Parathyroid adenoma (tissue), 2 donors: ENCODE measurements around the gene SIPA1L2.
A peak's percentile ranks its signal among the peaks of the same experiment; 100 is the strongest.

Source experiments
- H2AFZ ChIP-seq: fragments of 300-600 bp; sonication (generic); one replicate; pipeline ENCODE4 v1.7.0; 2017; ENCODE audit warnings: antibody characterized with exemption, mild to moderate bottlenecking
- H3K27ac ChIP-seq: fragments of 300-600 bp; sonication (generic); one replicate; pipeline ENCODE4 v1.7.0; 2017
- H3K27me3 ChIP-seq: fragments of 300-600 bp; sonication (generic); one replicate; pipeline ENCODE4 v1.7.0; 2017; ENCODE audit warnings: low read length; ENCODE audit not compliant: control insufficient read depth, insufficient read depth
- H3K36me3 ChIP-seq: fragments of 300-600 bp; sonication (generic); one replicate; pipeline ENCODE4 v1.7.0; 2017; ENCODE audit warnings: low read length; ENCODE audit not compliant: control insufficient read depth, insufficient read depth
- H3K4me1 ChIP-seq: fragments of 300-600 bp; sonication (generic); one replicate; pipeline ENCODE4 v1.7.0; 2017; ENCODE audit warnings: control low read depth
- H3K4me2 ChIP-seq: fragments of 300-600 bp; sonication (generic); one replicate; pipeline ENCODE4 v1.7.0; 2017; ENCODE audit warnings: low read length
- H3K4me3 ChIP-seq: fragments of 300-600 bp; sonication (generic); one replicate; pipeline ENCODE4 v1.7.0; 2017; ENCODE audit warnings: low read depth, low read length
- H3K79me2 ChIP-seq: fragments of 300-600 bp; sonication (generic); one replicate; pipeline ENCODE4 v1.7.0; 2017; ENCODE audit warnings: control low read depth
- H3K9ac ChIP-seq: fragments of 300-600 bp; sonication (generic); one replicate; pipeline ENCODE4 v1.7.0; 2017; ENCODE audit warnings: mild to moderate bottlenecking
- H3K9me3 ChIP-seq: fragments of 300-600 bp; sonication (generic); one replicate; pipeline ENCODE4 v1.7.0; 2017; ENCODE audit warnings: low read length; ENCODE audit not compliant: control insufficient read depth
- TF ChIP-seq, protein P1 (sequence below): fragments of 300-600 bp; sonication (generic); IDR thresholded peaks from one replicate; pipeline ENCODE4 v1.7.0; 2017; ENCODE audit warnings: antibody characterized with exemption, mild to moderate bottlenecking
- donor health status: primary hyperparathyroidism.

SIPA1L2 gene

DNA sequence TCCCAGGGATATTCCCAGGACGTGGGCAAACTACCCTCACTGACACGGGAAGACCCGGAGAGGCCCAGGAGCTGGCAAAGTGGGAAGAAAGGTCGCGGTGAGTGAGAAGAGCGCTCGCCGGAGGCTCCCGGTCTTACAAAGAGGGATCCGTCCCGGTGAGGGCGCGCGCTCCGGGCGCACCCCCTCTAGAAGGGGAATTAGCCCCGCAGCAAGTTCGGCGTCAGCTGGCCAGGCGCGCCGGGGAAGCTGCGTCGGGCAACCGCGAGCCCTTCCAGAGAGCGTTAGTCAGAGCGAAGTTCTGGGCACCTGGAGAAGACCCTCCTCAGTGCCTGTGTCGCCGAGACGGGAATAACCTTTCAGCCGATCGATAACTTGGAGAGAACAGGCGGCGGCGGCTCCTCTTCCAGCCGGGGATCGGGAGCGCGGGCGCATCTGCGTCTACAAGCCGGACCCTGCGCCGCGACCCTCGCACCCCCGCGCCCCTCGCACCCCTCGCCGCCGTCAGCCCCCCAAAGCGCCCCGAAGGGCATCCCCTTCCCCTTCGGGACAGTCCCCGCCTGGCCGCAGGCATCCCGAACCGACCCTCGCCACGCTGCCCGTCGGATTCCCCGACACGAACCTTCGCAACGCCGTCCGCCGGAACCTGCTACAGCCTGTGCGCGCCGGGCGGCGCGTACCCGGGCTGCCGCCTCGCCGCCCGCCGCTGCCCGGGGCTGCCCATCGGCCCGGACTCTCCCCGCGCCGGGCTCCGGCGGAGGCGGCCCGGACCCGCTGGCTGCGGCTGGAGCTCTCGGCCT is 485 bp downstream of the SIPA1L2 start:
- Histone ChIP-seq H3K4me3 (peak overlapping the region; percentile 7), H3K4me1 (peaks cover 4% of the 10 kb centered on the region), H3K36me3 (no peaks in the 10 kb centered on the region), H3K9ac (no peak overlapping the region), H3K4me2 (peak overlapping the region; percentile 73), H3K79me2 (no peaks in the 10 kb centered on the region), H2AFZ (peak overlapping the region; percentile 74), H3K9me3 (no peaks in the 10 kb centered on the region), H3K27me3 (no peaks in the 10 kb centered on the region), H3K27ac (no peak overlapping the region)
- TF ChIP-seq, protein P1, sequence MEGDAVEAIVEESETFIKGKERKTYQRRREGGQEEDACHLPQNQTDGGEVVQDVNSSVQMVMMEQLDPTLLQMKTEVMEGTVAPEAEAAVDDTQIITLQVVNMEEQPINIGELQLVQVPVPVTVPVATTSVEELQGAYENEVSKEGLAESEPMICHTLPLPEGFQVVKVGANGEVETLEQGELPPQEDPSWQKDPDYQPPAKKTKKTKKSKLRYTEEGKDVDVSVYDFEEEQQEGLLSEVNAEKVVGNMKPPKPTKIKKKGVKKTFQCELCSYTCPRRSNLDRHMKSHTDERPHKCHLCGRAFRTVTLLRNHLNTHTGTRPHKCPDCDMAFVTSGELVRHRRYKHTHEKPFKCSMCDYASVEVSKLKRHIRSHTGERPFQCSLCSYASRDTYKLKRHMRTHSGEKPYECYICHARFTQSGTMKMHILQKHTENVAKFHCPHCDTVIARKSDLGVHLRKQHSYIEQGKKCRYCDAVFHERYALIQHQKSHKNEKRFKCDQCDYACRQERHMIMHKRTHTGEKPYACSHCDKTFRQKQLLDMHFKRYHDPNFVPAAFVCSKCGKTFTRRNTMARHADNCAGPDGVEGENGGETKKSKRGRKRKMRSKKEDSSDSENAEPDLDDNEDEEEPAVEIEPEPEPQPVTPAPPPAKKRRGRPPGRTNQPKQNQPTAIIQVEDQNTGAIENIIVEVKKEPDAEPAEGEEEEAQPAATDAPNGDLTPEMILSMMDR = no peak

DNA sequence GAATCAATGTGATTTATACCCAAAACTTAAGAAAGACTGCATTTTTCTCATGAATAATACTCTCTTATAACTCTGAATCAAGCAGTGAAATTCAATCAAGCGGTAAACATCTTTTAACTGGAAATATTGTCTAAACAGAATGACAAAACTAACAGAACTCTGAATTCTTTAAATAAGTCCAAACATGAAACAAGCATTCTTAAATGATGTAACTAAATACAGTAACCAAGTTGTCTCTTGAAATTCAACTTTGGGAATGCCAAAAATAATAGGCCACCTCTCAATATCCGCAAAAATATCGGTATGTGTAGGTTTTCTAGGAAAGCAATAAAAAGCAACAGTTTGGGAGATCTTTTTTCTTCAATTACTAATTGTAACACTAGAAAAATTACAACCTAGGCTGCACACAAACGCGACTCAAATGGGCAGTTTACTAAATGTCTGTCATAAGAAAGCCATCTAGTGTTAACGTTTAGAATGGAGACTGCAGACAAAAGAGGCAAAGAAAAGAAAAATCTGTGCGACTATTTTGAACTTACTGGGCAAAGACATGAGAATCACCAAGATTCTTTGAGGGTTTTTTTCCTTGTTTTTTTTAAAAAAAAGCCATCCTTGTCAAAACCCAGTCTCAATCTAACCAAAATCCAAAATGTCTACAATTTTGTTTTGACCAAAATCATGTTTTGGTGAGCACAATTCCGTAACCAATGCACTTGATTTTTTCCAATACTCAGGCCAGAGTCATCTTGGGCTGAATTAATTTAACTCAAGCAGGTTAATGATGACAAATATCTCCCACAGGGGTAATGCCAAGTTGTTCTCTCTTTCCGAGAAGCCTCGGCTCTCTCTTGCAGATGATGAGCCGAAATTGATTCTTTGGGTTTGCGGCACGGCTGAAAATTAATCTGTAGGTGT is 1.3 kb downstream of the SIPA1L2 start:
- Histone ChIP-seq H3K27me3 (no peaks in the 10 kb centered on the region), H3K4me2 (peak overlapping the region; percentile 73), H3K36me3 (no peaks in the 10 kb centered on the region), H3K9ac (no peak overlapping the region), H2AFZ (peak overlapping the region; percentile 74), H3K27ac (no peak overlapping the region), H3K79me2 (no peaks in the 10 kb centered on the region), H3K4me1 (peaks cover 4% of the 10 kb centered on the region), H3K9me3 (no peaks in the 10 kb centered on the region), H3K4me3 (peak overlapping the region; percentile 7)
- TF ChIP-seq, protein P1 = no peak

DNA sequence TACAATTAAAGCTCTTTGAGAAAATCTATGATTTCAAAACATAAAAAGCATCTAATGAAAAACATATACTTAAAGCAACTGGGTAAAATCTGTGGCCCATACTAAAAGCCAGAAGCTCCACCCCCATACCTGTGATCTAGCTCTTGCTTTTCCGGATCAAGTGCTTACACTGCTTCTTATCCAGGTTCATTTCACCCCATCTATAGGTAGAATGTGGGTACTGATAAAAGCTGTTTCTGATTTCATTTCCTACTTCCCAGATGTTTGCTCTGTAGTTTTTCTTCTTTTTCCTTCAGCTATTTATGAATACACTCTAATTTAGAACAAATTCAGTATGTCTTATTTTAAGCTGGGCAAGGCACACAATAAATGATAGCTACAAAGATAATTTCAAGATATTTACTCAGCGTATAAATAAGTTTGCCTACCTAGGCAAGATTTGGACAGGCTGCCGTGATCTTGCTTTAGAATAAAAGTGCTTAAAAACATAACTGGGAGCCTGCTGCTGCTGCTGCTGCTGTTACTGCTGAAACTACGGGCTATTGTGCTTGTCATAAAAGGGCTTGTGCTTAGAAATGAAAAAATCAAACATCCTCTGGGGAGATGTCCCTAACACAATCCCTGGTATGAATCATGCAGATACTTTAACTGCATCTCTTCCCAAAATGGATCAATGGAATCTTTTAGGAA is 2.1 kb downstream of the SIPA1L2 start:
- H3K79me2 ChIP-seq = no peaks in the 10 kb centered on the region
- no peak overlapping the region for H3K9ac ChIP-seq
- no peak overlapping the region for H3K27ac ChIP-seq

DNA sequence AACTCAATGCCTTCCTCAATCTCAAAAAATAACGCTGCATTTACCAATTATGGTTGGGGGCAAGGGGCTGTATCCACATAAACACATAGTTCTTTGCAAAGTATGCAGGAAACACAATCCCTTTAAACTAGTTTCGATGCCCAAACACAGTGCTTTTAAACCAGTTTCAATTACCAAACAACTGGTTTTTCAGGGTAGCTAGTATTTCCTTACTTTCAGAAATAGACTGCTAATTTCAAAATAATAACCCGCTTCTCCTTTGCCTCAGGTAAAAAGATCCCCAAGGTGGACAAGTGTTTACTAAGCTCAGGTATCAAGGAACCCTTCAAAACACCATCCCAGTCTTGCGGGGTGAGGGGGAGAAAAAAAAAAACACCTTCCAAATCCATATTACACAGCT is 2.8 kb downstream of the SIPA1L2 start:
- H3K4me1 ChIP-seq = peaks cover 4% of the 10 kb centered on the region

More for the DNA sequence above, 2.1 kb downstream of the SIPA1L2 start:
- H3K4me1 ChIP-seq = peaks cover 4% of the 10 kb centered on the region
- no peaks in the 10 kb centered on the region for H3K27me3 ChIP-seq
- no peaks in the 10 kb centered on the region for H3K36me3 ChIP-seq
- peak overlapping the region; percentile 7 for H3K4me2 ChIP-seq
- H2AFZ ChIP-seq = peak overlapping the region; percentile 15
- H3K9me3 ChIP-seq = no peaks in the 10 kb centered on the region
- TF ChIP-seq, protein P1 = peak; percentile 26
- peak overlapping the region; percentile 3 for H3K4me3 ChIP-seq

More for the DNA sequence above, 2.8 kb downstream of the SIPA1L2 start:
- TF ChIP-seq, protein P1 = no peak
- no peak overlapping the region for H3K4me3 ChIP-seq
- peak overlapping the region; percentile 33 for H2AFZ ChIP-seq
- no peak overlapping the region for H3K27ac ChIP-seq
- H3K27me3 ChIP-seq = no peaks in the 10 kb centered on the region
- no peaks in the 10 kb centered on the region for H3K79me2 ChIP-seq
- H3K9ac ChIP-seq = no peak overlapping the region
- no peak overlapping the region for H3K4me2 ChIP-seq
- H3K9me3 ChIP-seq = no peaks in the 10 kb centered on the region
- H3K36me3 ChIP-seq = no peaks in the 10 kb centered on the region
